HG03575 (cell line): ENCODE results near the gene ABCD2.
"Not testable (repeated sequence)": the region's sequence is repeated elsewhere in the genome, so short reads cannot be mapped to it uniquely, and the experiment has no call there.

Experiments used
- ATAC-seq: cut with Tn5 transposase; IDR thresholded peaks from one replicate; pipeline ENCODE4 v1.9.1; 2021; ENCODE audit not compliant: unreplicated experiment, insufficient number of reproducible peaks, low FRiP score; ENCODE audit errors: extremely low read depth

The ABCD2 gene

GRCh38 chr12:39619660-39620433 lies at the start of gene ABCD2:
Gene ABCD2, minus strand, starts transcription at chr12:39619803. Its CDS starts 188 bp downstream, at chr12:39619615.
- peak; percentile 52 for ATAC-seq

- no peak for ATAC-seq
Measured at GRCh38 chr12:39660101-39660500, 40.5 kb upstream of the ABCD2 start.

- ATAC-seq: no peak
Measured at GRCh38 chr12:39647383-39647782, 27.8 kb upstream of the ABCD2 start.

GRCh38 chr12:39646963-39647362 lies 27.4 kb upstream of the ABCD2 start:
- no peak for ATAC-seq

- ATAC-seq: no peak
Measured at GRCh38 chr12:39643052-39643451, 23.4 kb upstream of the ABCD2 start.

GRCh38 chr12:39638840-39639239 lies 19.2 kb upstream of the ABCD2 start:
- ATAC-seq: no peak

- no peak for ATAC-seq
Measured at GRCh38 chr12:39638178-39638577, 18.6 kb upstream of the ABCD2 start.

GRCh38 chr12:39632670-39633069 lies 13.1 kb upstream of the ABCD2 start:
- ATAC-seq: no peak

GRCh38 chr12:39628836-39629235 lies 9.2 kb upstream of the ABCD2 start:
- no peak for ATAC-seq

- no peak for ATAC-seq
Measured at GRCh38 chr12:39627914-39628313, 8.3 kb upstream of the ABCD2 start.

GRCh38 chr12:39626033-39626814 lies 6.6 kb upstream of the ABCD2 start:
- no peak for ATAC-seq

GRCh38 chr12:39623919-39624318 lies 4.3 kb upstream of the ABCD2 start:
- no peak for ATAC-seq

GRCh38 chr12:39623160-39623559 lies 3.6 kb upstream of the ABCD2 start:
- not testable (repeated sequence) for ATAC-seq

GRCh38 chr12:39622306-39622705 lies 2.7 kb upstream of the ABCD2 start:
- ATAC-seq: no peak

GRCh38 chr12:39621670-39622069 lies 2.1 kb upstream of the ABCD2 start:
- no peak for ATAC-seq

GRCh38 chr12:39620659-39621658 lies 1.4 kb upstream of the ABCD2 start:
- ATAC-seq: no peak

GRCh38 chr12:39619316-39619659 lies 315 bp downstream of the ABCD2 start:
- ATAC-seq: peak; percentile 8

- no peak for ATAC-seq
Measured at GRCh38 chr12:39618701-39619100, 902 bp downstream of the ABCD2 start.

GRCh38 chr12:39617887-39618286 lies 1.7 kb downstream of the ABCD2 start:
- no peak for ATAC-seq
